Heart left ventricle (tissue), 16 donors: ENCODE data around the gene CCNT1. TPM values are rescaled to one million over a fixed set of nuclear protein-coding genes. Genes with fewer than 3 reads are reported as not detected.
A peak's percentile ranks its signal among the peaks of the same experiment; 100 is the strongest.
"Not testable (repeated sequence)": the region's sequence is repeated elsewhere in the genome, so short reads cannot be mapped to it uniquely, and the experiment has no call there.

Source experiments
- ATAC-seq, 4 donors: fragments of 200-7000 bp; cut with Tn5 transposase; one replicate each; pipeline ENCODE4 v1.9.1; 2020 to 2022; ENCODE audit warnings: moderate library complexity in 4 of 4, mild to moderate bottlenecking in 3 of 4, moderate number of reproducible peaks in 1 of 4
- DNase-seq, 5 donors: peaks; one replicate each; pipeline ENCODE4 v3.0.0-alpha.2; 2020
- H3K27ac ChIP-seq, 12 donors: fragments of 200-600 bp; sonication (generic) in 4 of 12; one replicate each; pipeline versions ENCODE4 v1.5.0 to v1.8.0; 2016 to 2022; ENCODE audit warnings: mild to moderate bottlenecking in 2 of 12
- H3K27me3 ChIP-seq, 9 donors: fragments of 200-600 bp; sonication (generic) in 2 of 9; one replicate each; pipeline versions ENCODE4 v1.5.1 to v1.8.0; 2016 to 2022; ENCODE audit warnings: mild to moderate bottlenecking in 3 of 9
- H3K36me3 ChIP-seq, 9 donors: fragments of 200-600 bp; sonication (generic) in 2 of 9; one replicate each; pipeline versions ENCODE4 v1.5.0 to v1.8.0; 2018 to 2022; ENCODE audit warnings: mild to moderate bottlenecking in 2 of 9
- H3K4me1 ChIP-seq, 12 donors: fragments of 200-600 bp; sonication (generic) in 4 of 12; one replicate each; pipeline versions ENCODE4 v1.5.0 to v1.8.0; 2016 to 2022; ENCODE audit warnings: mild to moderate bottlenecking in 3 of 12
- H3K4me3 ChIP-seq, 12 donors: fragments of 200-600 bp; sonication (generic) in 4 of 12; one replicate each; pipeline versions ENCODE4 v1.5.0 to v1.8.0; 2017 to 2022; ENCODE audit warnings: mild to moderate bottlenecking in 9 of 12, moderate library complexity in 4 of 12
- H3K9me3 ChIP-seq, 12 donors: fragments of 200-600 bp; sonication (generic) in 4 of 12; one replicate each; pipeline versions ENCODE4 v1.5.0 to v1.8.0; 2016 to 2022; ENCODE audit warnings: mild to moderate bottlenecking in 1 of 12
- CTCF ChIP-seq, 12 donors: fragments of 200-600 bp; sonication (generic) in 4 of 12; IDR thresholded peaks; one replicate each; pipeline versions ENCODE4 v1.5.0 to v1.8.0; 2018 to 2022; ENCODE audit warnings: antibody characterized with exemption in 12 of 12, mild to moderate bottlenecking in 5 of 12
- POLR2A ChIP-seq, 2 donors: fragments of 450-650 bp; IDR thresholded peaks; one replicate each; pipeline ENCODE4 v1.6.1; 2017; ENCODE audit warnings: antibody characterized with exemption in 2 of 2, mild to moderate bottlenecking in 2 of 2, moderate library complexity in 2 of 2
- WGBS, 4 donors: extraction: QIAGEN DNeasy Blood & Tissue Kit in 2 of 4; methylation state at CpG; one replicate each; pipeline versions ENCODE4 v1.1.5 to v1.1.7; 2013 to 2018; 5-methylcytosine and 5-hydroxymethylcytosine counted together
- intact Hi-C, 10 donors: fragments of 100-400 bp; cut with DNase I; formaldehyde crosslinking; loops; one replicate each; pipeline versions ENCODE4 v1.11.1 to v1.14.2; 2022
- polyA plus RNA-seq, 2 donors: library from polyadenylated mRNA; stranded (reverse); fragments of 200-250 nt; gene quantifications; one replicate each; pipeline ENCODE4 v1.2.3, GENCODE V29; 2013
- total RNA-seq, 9 donors: library from RNA; depleted of rRNA in 2 of 9; stranded (reverse); fragments of >200 nt in 2 of 9; fragmentation: NEBNext Ultra II Directional in 3 of 9; extraction: Animal tissue kit (Norgen Biotek cat#: 25700) in 3 of 9; gene quantifications; one replicate each; pipeline versions ENCODE4 v1.1.0 to v1.2.4, GENCODE V29; 2016 to 2023
- donor health status: ischemic (EF 13 %, LVEDD 7.1; RV severe dilation, severe dysfunction).
- donor health status: healthy with polysubstance abuse.
- donor health status: DM: no; HTN: yes; CAD: no.
- donor health status: DM: no; HTN: no; CAD: no.
- donor health status: ischemic (EF 25% LVEDD 6.9; RV normal size, moderate dysfunction).
- donor health status: ischemic (EF 25% LVEDD 5.7; RV mildly dilated, moderate dysfunction).
- donor health status: healthy.
- donor health status: DM: yes; HTN: yes; CAD: no.
- donor health status: ischemic (EF 35%, LVEDD 5.7; RV mildly dilated, moderate dysfunction).
- donor health status: nonischemic (EF 11% LVEDD 7.7; RV severe dilation, severe dysfunction).
- donor health status: DM: yes; HTN: yes; CAD: no.
- donor health status: PGD.
- donor health status: ischemic (EF 29% LVEDD 5.4; RV normal size, mild dysfunction).
- donor health status: nonischemic (EF 23%, LVEDD 6.1; RV moderate dilation, normal function).

CCNT1 gene
- total and polyA plus RNA-seq, 11 donors: 2.4 to 29.7 (median 16.6) TPM

- Histone ChIP-seq H3K9me3 (peaks cover 0 to 19% (median 5%) of the 10 kb centered on the region in 12 donors), H3K27ac (peak overlapping the region; percentile 67 to 97 (median 94)), H3K36me3 (peaks cover 0 to 29% (median 26%) of the 10 kb centered on the region in 9 donors), H3K4me3 (peak overlapping the region; percentile 43 to 85 (median 76)), H3K4me1 (peaks cover 11 to 36% (median 25%) of the 10 kb centered on the region in 12 donors), H3K27me3 (no peaks in the 10 kb centered on the region)
- intact Hi-C loops: loop anchor here in 3 of 10 donors (2.0 kb wide), 2 partner anchors 34 to 72 kb away; partner anchors contain the start of genes ADCY6 (in 2 of the 3) and KANSL2 (in 1 of the 3)
- no peak for TF ChIP-seq POLR2A (IDR thresholded peaks at IDR 0.05)
- WGBS, 4 donors: 9 to 15% (median 13%) methylated on average over 21 of the region's 21 CpGs
- ATAC-seq (peak in 1 of 4 donors; percentile 2), DNase-seq (no peak)
These were observed 767 bp upstream of the CCNT1 start for GRCh38 chr12:48717252-48717695.

- peaks cover 0 to 14% (median 5%) of the 10 kb centered on the region in 12 donors for H3K9me3 ChIP-seq
- peaks cover 0 to 40% (median 37%) of the 10 kb centered on the region in 9 donors for H3K36me3 ChIP-seq
- ATAC-seq: no peak
- intact Hi-C loops: loop anchor here in 5 of 10 donors (1.0 to 2.0 kb wide), 3 partner anchors 33 to 73 kb away; partner anchors contain the start of genes KANSL2 (in 3 of the 5) and ADCY6 (in 2 of the 5)
- H3K4me3 ChIP-seq: peak overlapping the region; percentile 64 to 85 (median 76)
- WGBS, 4 donors: 0 to 2% (median 0%) methylated on average over 3 to 17 of the region's 17 CpGs
- peaks cover 11 to 36% (median 27%) of the 10 kb centered on the region in 12 donors for H3K4me1 ChIP-seq
- peak overlapping the region; percentile 78 to 97 (median 94) for H3K27ac ChIP-seq
- no peak for TF ChIP-seq CTCF (IDR thresholded peaks at IDR 0.05)
- no peaks in the 10 kb centered on the region for H3K27me3 ChIP-seq
- DNase-seq: no peak
These were observed 377 bp downstream of the CCNT1 start for GRCh38 chr12:48716168-48716492.

GRCh38 chr12:48712209-48712608 lies 4.3 kb downstream of the CCNT1 start:
- TF ChIP-seq CTCF (IDR thresholded peaks at IDR 0.05): no peak
- TF ChIP-seq POLR2A (IDR thresholded peaks at IDR 0.05): no peak
- ATAC-seq (no peak), DNase-seq (no peak)
- H3K27me3 ChIP-seq: no peaks in the 10 kb centered on the region
- H3K4me1 ChIP-seq: peaks cover 12 to 57% (median 32%) of the 10 kb centered on the region in 12 donors
- peaks cover 0 to 78% (median 69%) of the 10 kb centered on the region in 9 donors for H3K36me3 ChIP-seq
- WGBS, 4 donors: 96 to 98% (median 97%) methylated on average over 10 of the region's 10 CpGs
- intact Hi-C loops: no loop called here
- no peak overlapping the region for H3K4me3 ChIP-seq
- H3K27ac ChIP-seq: no peak overlapping the region
- H3K9me3 ChIP-seq: no peaks in the 10 kb centered on the region

DNA sequence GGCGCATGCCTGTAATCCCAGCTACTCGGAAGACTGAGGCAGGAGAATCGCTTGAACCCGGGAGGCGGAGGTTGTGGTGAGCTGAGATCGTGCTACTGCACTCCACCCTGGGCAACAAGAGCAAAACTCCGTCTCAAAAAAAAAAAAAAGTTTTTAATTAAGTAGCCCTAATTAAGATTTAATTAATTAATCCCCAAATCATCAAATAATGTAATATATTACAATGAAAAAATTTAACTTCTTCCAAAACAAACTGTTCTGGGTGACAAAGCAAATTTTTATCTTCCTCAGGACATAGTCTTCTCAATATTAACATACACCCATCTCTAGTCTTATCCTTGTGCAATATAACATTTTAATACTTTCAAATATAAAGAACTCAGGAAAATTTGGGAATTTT lies 17.7 kb downstream of the CCNT1 start:
- H3K27me3 ChIP-seq, intact Hi-C loops: not testable (repeated sequence)

GRCh38 chr12:48696626-48697025 lies 19.9 kb downstream of the CCNT1 start:
- Histone ChIP-seq H3K4me1 (peaks cover 0 to 12% (median 8%) of the 10 kb centered on the region in 12 donors), H3K9me3 (no peaks in the 10 kb centered on the region), H3K36me3 (peaks cover 0 to 100% (median 94%) of the 10 kb centered on the region in 9 donors), H3K4me3 (no peak overlapping the region), H3K27ac (no peak overlapping the region), H3K27me3 (no peaks in the 10 kb centered on the region)
- TF ChIP-seq POLR2A (IDR thresholded peaks at IDR 0.05) (no peak), CTCF (IDR thresholded peaks at IDR 0.05) (no peak)
- DNase-seq: no peak
- intact Hi-C loops: no loop called here
- ATAC-seq: no peak
- WGBS, 4 donors: 91 to 96% (median 96%) methylated on average over 5 of the region's 5 CpGs

More for the DNA sequence above, 17.7 kb downstream of the CCNT1 start:
- not testable (repeated sequence) for H3K4me3 ChIP-seq, H3K9me3 ChIP-seq, DNase-seq, H3K4me1 ChIP-seq, ATAC-seq, H3K27ac ChIP-seq
- H3K36me3 ChIP-seq: peaks cover 0 to 100% (median 94%) of the 10 kb centered on the region in 9 donors
- WGBS, 4 donors: 96 to 98% (median 97%) methylated on average over 7 of the region's 7 CpGs
